Aorta (tissue), 5 donors: Measurements from ENCODE around the gene HEXB. TPM values are rescaled to one million over a fixed set of nuclear protein-coding genes. Genes with fewer than 3 reads are reported as not detected.
"Not testable (repeated sequence)": the region's sequence is repeated elsewhere in the genome, so short reads cannot be mapped to it uniquely, and the experiment has no call there.

Source experiments
- ATAC-seq: fragments of 200-7000 bp; cut with Tn5 transposase; one replicate; pipeline ENCODE4 v1.9.1; 2022; ENCODE audit warnings: moderate library complexity; ENCODE audit not compliant: low FRiP score
- DNase-seq, 2 donors: peaks; one replicate each; pipeline ENCODE4 v3.0.0-alpha.2; 2020
- H3K27ac ChIP-seq, 2 donors: one replicate each; pipeline ENCODE4 v1.5.1; 2013; ENCODE audit warnings: low read length in 2 of 2, mild to moderate bottlenecking in 2 of 2, moderate library complexity in 2 of 2, control low read depth in 1 of 2, inconsistent platforms in 1 of 2, low read depth in 1 of 2
- H3K27me3 ChIP-seq, 2 donors: one replicate each; pipeline ENCODE4 v1.6.1; 2013; ENCODE audit warnings: control low read depth in 1 of 2, low read length in 1 of 2, mild to moderate bottlenecking in 1 of 2, moderate library complexity in 1 of 2; ENCODE audit not compliant: insufficient read depth in 2 of 2, control insufficient read depth in 1 of 2
- H3K36me3 ChIP-seq, 2 donors: one replicate each; pipeline ENCODE4 v1.6.1; 2013; ENCODE audit warnings: control low read depth in 1 of 2, low read length in 1 of 2, mild to moderate bottlenecking in 1 of 2; ENCODE audit not compliant: insufficient read depth in 2 of 2, control insufficient read depth in 1 of 2
- H3K4me1 ChIP-seq, 2 donors: one replicate each; pipeline ENCODE4 v1.6.1; 2013; ENCODE audit warnings: low read length in 2 of 2, control low read depth in 1 of 2, mild to moderate bottlenecking in 1 of 2, moderate library complexity in 1 of 2; ENCODE audit not compliant: insufficient read depth in 2 of 2, control insufficient read depth in 1 of 2
- H3K4me3 ChIP-seq, 2 donors: one replicate each; pipeline ENCODE4 v1.5.1; 2013; ENCODE audit warnings: low read length in 2 of 2, control low read depth in 1 of 2, mild to moderate bottlenecking in 1 of 2
- H3K9me3 ChIP-seq: one replicate; pipeline ENCODE4 v1.6.1; 2013; ENCODE audit warnings: mild to moderate bottlenecking, low read length; ENCODE audit not compliant: control insufficient read depth
- WGBS, 2 donors: extraction: QIAGEN DNeasy Blood & Tissue Kit; methylation state at CpG; one replicate each; pipeline ENCODE4 v1.1.7; 2013; 5-methylcytosine and 5-hydroxymethylcytosine counted together
- intact Hi-C, 2 donors: fragments of 100-400 bp; cut with DNase I; formaldehyde crosslinking; loops; one replicate each; pipeline versions ENCODE4 v1.14.2 to v1.15.0; 2022
- polyA plus RNA-seq, 2 donors: library from polyadenylated mRNA; stranded (reverse); fragments of 200-250 nt; gene quantifications; one replicate each; pipeline ENCODE4 v1.2.3, GENCODE V29; 2013
- total RNA-seq, 2 donors: library from RNA; stranded (reverse); fragmentation: NEBNext Ultra II Directional; extraction: Animal tissue kit (Norgen Biotek cat#: 25700); gene quantifications; one replicate each; pipeline ENCODE4 v1.2.1, GENCODE V29; 2021
- donor health status: healthy with polysubstance abuse.
- donor health status: Bipolar disorder and iron deficiency.
- donor health status: DM: no; HTN: no; CAD: no.
- donor health status: DM: no; HTN: no; CAD: no.
- donor health status: DM: yes; HTN: yes; CAD: no.

Gene HEXB
- total and polyA plus RNA-seq, 4 donors = 112 to 172 (median 137) TPM

DNA sequence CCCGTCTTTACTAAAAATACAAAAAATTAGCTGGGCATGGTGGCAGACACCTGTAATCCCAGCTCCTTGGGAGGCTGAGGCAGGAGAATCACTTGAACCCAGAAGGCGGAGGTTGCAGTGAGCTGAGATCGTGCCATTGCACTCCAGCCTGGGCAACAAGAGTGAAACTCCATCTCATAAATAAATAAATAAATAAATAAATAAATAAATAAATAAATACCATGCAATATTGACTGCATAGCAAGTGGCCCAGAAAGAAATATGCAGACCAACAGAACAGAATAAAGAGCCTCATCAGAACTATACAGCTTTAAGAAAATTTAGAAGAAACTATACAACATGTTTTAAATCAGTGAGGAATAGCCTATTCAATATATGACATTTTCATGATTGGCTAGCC, 6.9 kb upstream of the HEXB start:
- H3K27me3 ChIP-seq, H3K4me1 ChIP-seq, H3K27ac ChIP-seq, H3K9me3 ChIP-seq, intact Hi-C loops, H3K36me3 ChIP-seq, ATAC-seq, DNase-seq, H3K4me3 ChIP-seq: not testable (repeated sequence)
- 95 to 96% methylated on average over 3 of the region's 3 CpGs for WGBS, 2 donors

DNA sequence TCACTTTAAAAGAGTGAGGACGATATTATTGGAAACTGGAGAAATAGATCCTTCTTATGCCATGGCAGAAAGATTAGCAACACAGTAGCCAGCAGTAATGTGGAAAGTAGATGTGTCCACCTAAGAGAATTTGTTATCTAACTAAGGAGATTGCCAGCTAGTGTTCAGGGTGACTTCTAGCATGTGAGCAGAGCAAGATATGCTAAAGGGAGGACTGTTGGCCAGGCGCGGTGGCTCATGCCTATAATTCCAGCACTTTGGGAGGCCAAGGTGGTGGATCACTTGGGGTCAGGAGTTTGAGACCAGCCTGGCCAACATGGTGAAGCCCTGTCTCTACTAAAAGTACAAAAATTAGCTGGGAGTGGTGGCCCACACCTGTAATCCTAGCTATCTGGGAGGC, 5.7 kb upstream of the HEXB start:
- H3K36me3 ChIP-seq, H3K4me1 ChIP-seq, H3K27ac ChIP-seq, DNase-seq, H3K27me3 ChIP-seq, H3K4me3 ChIP-seq, H3K9me3 ChIP-seq, intact Hi-C loops, ATAC-seq: not testable (repeated sequence)
- WGBS, 2 donors = 92% methylated on average over 3 of the region's 3 CpGs

DNA sequence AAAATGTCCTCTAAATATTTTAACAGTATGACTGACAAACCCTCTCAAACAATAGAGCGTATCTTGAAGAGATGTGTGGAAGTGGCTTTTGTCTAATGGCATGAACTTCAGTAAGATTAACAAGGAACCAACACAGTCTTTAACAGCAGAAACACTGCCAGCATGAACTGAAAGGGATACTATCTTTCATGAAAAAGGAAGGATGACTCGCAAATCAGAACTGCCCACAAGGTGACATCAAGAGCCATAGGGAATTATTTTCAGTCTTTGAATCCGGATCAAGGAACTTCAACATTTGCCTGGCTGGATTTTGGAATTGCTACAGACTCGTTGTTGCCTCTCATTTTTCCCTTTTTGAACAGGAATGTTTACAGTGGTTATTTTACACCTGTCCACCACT, 5.1 kb upstream of the HEXB start:
- no peak for ATAC-seq
- Histone ChIP-seq H3K4me1 (no peaks in the 10 kb centered on the region), H3K27ac (no peak overlapping the region), H3K9me3 (no peaks in the 10 kb centered on the region), H3K27me3 (no peaks in the 10 kb centered on the region), H3K36me3 (no peaks in the 10 kb centered on the region), H3K4me3 (no peak overlapping the region)
- DNase-seq = no peak
- intact Hi-C loops = no loop called here
- 74 to 76% methylated on average over 4 of the region's 4 CpGs for WGBS, 2 donors

DNA sequence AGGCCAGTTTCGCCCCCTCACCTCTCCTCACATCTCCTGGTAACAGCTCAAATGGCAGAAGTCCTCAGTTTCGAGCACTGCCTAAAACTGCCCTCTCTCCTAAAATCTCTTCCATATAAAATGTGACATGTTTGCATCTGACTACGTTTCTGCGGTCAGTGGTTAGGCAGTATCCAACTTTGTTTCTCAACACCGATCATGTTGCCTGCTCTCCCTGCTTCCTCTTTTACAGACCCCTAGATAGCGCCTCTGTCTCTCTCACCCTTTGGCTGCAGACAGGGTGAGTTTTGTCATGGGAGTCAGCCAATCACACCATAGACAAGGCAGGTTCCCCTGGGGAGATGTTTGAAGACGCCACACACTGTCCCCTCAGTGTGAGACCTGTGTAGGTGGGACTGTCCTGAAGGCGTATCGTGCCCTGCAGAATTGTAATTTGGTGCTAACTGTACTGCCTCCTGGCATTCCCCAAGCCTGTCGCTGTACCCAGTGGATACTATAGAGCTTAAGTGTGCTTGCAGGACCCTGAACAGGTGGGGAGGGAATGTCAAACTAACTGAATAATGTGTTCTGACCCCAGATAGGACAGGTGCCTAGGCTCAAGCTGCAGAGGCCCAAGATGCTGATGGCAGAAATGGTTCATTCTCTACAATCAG, 1.1 kb downstream of the HEXB start:
- DNase-seq (peak in 1 of 2 donors; percentile 50), ATAC-seq (no peak)
- peak overlapping the region in 1 of 2 donors; percentile 50 for H3K27ac ChIP-seq
- H3K4me1 ChIP-seq = peaks cover 0 to 4% of the 10 kb centered on the region in 2 donors
- 27 to 34% methylated on average over 10 of the region's 10 CpGs for WGBS, 2 donors
- H3K9me3 ChIP-seq = no peaks in the 10 kb centered on the region
- H3K36me3 ChIP-seq = peaks cover 1 to 3% of the 10 kb centered on the region in 2 donors
- peak overlapping the region; percentile 53 to 78 for H3K4me3 ChIP-seq
- no peaks in the 10 kb centered on the region for H3K27me3 ChIP-seq
- intact Hi-C loops = loop anchor here in 1 of 2 donors (2.0 kb wide), 1 partner anchor 81 kb away; the partner anchor contains the start of genes GFM2 and NSA2

DNA sequence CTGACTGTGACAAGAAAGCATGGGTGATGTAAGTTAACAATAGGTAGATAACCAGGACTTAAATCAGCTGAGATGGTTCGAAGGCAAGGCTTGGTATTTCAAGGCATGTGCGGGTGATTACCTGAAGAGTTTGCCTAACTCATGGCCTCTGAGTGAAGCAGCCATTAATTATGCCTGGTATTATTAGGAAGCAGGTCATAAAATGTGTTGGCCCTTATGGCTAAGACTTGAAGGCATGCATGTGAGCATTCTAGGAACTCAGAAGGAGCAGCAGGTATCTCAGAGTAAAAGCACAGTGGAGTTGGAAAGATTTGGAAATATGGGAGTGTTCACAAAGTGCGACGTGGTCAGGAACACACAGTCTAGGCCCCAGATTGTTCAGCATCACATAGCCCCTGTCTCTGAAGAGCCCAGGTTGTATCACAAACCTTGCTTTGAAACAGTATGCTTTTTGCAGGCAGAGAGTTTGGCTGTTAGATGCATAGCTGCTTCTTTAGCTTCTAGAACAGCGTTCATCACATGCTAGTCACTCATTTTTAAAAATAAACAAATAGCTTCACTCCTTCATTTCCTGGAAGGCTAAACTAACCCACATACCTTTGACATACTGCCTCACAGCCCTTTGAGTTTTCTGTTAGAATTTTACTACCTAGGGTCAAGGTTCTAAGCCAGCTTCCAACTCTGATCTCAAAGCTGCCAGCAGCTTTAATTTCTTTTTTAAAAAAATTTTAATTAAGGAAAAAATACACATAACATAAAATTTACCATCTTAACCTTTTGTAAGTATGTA, 2.1 kb downstream of the HEXB start:
- Histone ChIP-seq H3K36me3 (peaks cover 3 to 7% of the 10 kb centered on the region in 2 donors), H3K27ac (peak overlapping the region in 1 of 2 donors; percentile 6), H3K4me1 (peaks cover 0 to 4% of the 10 kb centered on the region in 2 donors), H3K9me3 (no peaks in the 10 kb centered on the region), H3K27me3 (no peaks in the 10 kb centered on the region), H3K4me3 (no peak overlapping the region)
- ATAC-seq = no peak
- DNase-seq = no peak
- intact Hi-C loops = no loop called here
- WGBS, 2 donors = 70 to 72% methylated on average over 5 of the region's 5 CpGs

DNA sequence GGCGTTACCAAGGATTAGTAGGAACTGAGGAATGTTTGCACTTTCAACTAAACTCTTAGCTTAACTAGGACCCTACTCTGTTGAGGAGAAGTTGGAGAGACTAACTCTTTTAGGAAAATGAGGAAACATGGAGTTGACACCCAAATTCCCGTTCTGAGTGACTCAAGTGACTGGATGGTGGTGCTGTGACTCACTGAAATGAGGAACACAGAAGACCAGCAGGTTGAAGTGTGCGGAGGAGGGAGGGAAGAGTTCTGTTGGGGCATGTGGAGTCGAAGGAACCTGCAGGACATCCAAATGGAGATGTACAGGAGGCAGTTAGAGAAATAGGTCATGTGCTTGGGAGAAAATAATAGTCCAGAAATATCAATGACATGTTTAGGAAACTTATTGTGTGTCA, 8.2 kb downstream of the HEXB start:
- ATAC-seq = no peak
- H3K4me1 ChIP-seq = no peaks in the 10 kb centered on the region
- H3K27ac ChIP-seq = no peak overlapping the region
- no peaks in the 10 kb centered on the region for H3K27me3 ChIP-seq
- no peak overlapping the region for H3K4me3 ChIP-seq
- peaks cover 6 to 9% of the 10 kb centered on the region in 2 donors for H3K36me3 ChIP-seq
- DNase-seq = no peak
- WGBS, 2 donors = 93% methylated on average over 4 of the region's 4 CpGs
- intact Hi-C loops = no loop called here
- no peaks in the 10 kb centered on the region for H3K9me3 ChIP-seq

DNA sequence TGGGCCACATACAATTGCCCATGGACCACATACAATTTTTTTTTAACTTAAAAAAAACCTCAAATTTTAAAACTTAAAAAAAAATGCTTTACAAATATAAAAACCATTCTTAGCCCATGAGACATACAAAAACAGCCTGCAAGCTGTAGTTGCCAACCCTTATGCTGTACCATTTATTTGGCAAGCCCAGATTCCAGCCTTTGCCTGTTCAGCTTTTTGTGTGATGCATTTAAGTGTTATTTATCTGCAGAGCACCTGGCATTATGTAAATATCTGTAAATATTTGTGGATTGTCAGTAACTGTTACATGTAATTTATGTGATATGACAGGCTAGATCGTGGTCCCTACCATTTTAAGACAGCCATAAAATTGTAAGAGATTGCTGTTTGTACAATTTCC, 32.6 kb downstream of the HEXB start:
- ATAC-seq (no peak), DNase-seq (no peak)
- intact Hi-C loops = no loop called here
- Histone ChIP-seq H3K4me3 (no peak overlapping the region), H3K27ac (no peak overlapping the region), H3K36me3 (peaks cover 4 to 5% of the 10 kb centered on the region in 2 donors), H3K4me1 (no peaks in the 10 kb centered on the region), H3K9me3 (no peaks in the 10 kb centered on the region), H3K27me3 (no peaks in the 10 kb centered on the region)
- WGBS, 2 donors = 62 to 66% methylated on average over 1 of the region's 1 CpG

DNA sequence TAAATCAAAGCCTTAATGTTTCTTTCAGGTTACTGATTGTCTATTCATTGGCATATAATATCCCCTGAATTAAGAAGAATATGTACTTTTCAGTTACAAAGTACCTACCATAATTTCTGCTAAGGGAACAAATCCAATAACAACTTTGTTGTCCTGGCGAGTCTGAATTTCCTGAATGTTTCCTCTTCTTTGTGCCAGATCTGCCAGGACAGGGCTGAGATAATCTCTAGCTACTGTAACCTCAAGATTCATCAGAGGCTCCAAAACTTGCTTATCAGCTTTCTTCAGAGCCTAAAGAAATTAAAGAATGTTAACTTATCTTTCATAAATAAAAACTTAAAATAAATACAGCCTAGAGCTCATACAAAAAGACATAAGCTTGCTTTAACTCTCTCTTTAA, 37.2 kb downstream of the HEXB start:
- 3 to 9% methylated on average over 1 of the region's 1 CpG for WGBS, 2 donors
- ATAC-seq (no peak), DNase-seq (no peak)
- Histone ChIP-seq H3K9me3 (no peaks in the 10 kb centered on the region), H3K27me3 (no peaks in the 10 kb centered on the region), H3K4me3 (no peak overlapping the region), H3K36me3 (peaks cover 5 to 12% of the 10 kb centered on the region in 2 donors), H3K27ac (no peak overlapping the region), H3K4me1 (no peaks in the 10 kb centered on the region)
- intact Hi-C loops = no loop called here

DNA sequence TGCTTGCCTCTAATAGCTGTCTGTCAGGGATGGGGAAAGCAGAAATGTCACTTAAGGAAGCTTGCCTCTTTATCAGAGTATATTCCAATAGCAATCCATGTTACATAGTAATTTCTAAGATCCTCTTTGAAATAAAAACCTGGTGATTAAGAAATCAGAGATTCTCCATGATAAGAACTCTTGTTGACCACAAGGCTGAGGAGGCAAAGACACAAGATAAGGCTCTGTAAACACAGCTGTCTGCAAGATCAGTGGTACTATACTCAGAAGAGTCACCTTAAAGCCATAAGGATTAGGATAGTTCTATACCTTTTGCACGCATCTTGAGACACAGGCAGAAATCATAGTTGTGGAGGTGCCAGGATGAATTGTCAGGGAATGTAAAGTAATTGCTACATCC, 40.3 kb downstream of the HEXB start:
- Histone ChIP-seq H3K4me3 (no peak overlapping the region), H3K27me3 (no peaks in the 10 kb centered on the region), H3K27ac (no peak overlapping the region), H3K9me3 (no peaks in the 10 kb centered on the region), H3K4me1 (no peaks in the 10 kb centered on the region), H3K36me3 (peaks cover 1 to 8% of the 10 kb centered on the region in 2 donors)
- 93% methylated on average over 1 of the region's 1 CpG for WGBS, 2 donors
- intact Hi-C loops = no loop called here
- no peak for ATAC-seq
- DNase-seq = no peak
